Pulmonary artery endothelial cell (primary cell): Measurements from ENCODE around the gene CRIP2. TPM values are rescaled to one million over a fixed set of nuclear protein-coding genes. Genes with fewer than 3 reads are reported as not detected.

Source experiments
- DNase-seq: peaks from one replicate; pipeline ENCODE4 v3.0.0-alpha.2; 2011; ENCODE audit warnings: low read depth, low spot score
- total RNA-seq: library from RNA; depleted of rRNA; stranded (reverse); fragments of >200 nt; gene quantifications from 2 replicates; pipeline ENCODE4 v1.2.3, GENCODE V29; 2014

CRIP2 gene
- total RNA-seq, 1 donor from 2014 or later = 183 TPM

DNA sequence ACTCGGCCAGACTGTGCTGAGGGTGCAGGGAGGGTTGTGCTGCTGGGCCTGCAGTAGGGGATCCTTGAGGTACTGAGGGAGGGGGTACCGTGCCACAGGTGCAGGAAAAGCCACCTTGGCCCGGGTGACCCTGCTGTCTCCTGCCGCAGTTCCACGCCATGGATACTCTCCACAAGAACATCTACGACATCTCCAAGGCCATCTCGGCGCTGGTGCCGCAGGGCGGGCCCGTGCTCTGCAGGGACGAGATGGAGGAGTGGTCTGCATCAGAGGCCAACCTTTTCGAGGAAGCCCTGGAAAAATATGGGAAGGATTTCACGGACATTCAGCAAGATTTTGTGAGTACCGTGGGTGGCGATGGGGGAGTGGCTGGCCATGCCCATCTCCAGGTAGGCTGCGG is 14.0 kb upstream of the CRIP2 start:
- no peak for DNase-seq

GRCh38 chr14:105461903-105462302 is 12.7 kb upstream of the CRIP2 start:
- DNase-seq = no peak

DNA sequence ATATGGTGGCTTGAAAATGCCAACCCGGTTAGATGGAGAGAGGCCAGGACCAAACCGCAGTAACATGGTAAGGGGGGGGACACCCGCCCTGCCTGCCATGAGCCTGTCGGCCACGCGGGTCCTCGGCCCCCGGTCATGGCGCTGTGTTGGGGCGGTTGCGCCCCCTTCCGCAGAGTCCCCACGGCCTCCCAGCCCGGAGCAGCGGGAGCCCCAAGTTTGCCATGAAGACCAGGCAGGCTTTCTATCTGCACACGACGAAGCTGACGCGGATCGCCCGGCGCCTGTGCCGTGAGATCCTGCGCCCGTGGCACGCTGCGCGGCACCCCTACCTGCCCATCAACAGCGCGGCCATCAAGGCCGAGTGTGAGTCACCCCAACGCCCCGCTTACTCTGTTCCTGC is 10.1 kb upstream of the CRIP2 start:
- DNase-seq = no peak

DNA sequence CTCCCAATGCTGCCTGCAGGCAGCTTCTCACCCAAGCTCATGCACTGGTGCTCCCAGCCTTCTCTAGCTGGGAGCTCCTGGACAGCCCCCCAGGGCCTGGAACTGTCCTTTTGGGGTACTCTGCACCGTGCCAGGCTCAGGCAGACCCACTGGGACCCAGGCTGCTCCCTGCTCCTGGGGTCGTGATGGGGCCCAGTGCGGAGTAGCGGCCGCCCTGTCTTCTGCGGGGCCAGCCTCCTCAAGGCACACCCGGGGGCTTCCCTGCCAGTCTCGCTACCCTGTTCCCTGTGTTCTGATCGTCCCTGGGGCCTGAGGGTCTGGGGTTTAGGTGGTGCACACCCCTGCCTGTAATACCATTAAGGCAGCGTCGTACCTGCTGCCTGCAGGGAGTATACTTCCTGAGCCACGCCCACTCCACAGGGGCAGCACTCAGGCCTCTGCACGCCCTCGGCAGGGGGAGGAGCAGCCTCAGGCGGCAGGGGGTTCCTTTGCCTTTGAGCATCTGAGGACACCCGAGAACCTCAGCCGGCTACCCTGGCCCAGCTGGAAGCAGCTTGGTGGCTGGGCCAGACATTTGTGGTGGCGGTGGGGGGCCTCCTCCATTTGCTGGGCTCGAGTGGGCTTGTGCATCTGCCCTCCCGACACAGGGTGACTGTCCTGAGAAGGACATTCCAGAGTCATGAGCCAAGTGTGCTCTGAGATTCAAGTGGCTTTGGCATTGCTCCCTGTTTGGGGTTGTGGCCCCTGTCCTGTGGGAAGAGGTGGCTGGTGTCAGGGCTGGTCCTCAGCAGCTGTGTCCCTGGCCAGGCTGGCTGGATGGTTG is 9.2 kb upstream of the CRIP2 start:
- no peak for DNase-seq

DNA sequence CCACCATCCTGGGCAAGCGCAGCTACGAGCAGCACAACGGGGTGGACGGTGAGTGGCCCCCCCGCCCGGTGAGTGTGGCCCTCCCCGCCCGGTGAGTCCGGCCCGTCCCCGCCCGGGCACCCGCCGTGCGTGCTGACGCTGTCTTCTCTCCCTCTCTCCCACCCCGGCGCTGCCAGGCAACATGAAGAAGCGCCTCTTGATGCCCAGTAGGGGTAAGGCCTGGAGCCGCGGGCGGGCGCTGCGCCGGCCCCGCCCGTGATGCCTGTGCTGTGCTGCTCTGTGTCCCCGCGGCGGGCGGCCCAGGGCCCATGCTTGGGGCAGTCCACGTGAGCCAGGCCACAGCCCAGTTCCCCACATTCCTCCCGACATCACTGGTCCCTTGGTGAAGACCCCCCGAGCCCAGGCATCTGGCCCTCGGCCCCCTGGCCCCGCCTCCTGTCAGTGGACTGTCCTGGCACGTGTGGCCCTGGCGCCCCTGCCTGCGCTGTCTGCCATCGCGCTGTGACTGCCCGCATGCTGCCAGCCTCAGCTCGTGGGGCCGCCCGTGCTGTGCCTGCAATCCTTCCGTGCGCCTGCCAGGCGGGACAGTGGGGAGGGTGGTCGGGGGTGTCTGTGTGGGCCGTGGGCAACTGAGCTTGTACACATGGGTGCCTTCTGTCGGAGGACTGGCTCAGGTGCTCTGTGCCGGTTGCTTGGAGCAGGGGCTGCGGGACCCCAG is 7.9 kb upstream of the CRIP2 start:
- DNase-seq = no peak

DNA sequence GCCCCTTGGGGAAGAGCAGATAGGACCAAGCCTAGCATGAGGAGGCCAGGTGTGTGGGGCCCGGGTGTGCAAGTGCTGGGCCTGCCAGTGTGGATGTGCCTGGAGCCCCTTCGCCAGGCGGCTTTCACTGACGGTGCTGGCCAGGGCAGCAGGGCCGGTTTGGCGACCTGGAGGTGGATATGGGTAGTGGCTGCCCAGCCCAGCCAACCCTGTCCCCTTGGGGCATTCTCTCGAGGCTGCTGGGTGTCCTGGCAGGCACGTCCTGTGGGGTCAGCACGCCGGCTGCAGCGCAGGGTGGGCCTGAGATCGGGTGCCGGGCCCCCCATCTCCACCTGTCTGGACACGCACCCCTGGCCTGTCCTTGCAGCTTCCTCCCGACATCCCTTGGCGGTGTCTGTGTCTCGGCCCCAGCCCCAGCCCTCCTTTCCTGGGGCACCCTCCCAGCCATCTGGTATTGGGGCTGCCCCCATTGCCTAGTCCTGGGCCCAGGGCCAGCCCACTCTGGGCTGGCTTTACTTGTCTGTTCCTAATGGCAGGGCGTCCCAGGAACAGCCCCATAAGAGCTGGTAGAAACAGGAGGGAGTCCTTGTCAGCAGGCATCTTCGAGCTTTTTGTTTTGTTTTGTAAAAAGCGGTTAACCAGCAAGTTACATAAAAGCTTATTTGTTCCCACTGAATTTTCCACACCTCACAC is 7.2 kb upstream of the CRIP2 start:
- DNase-seq = no peak

DNA sequence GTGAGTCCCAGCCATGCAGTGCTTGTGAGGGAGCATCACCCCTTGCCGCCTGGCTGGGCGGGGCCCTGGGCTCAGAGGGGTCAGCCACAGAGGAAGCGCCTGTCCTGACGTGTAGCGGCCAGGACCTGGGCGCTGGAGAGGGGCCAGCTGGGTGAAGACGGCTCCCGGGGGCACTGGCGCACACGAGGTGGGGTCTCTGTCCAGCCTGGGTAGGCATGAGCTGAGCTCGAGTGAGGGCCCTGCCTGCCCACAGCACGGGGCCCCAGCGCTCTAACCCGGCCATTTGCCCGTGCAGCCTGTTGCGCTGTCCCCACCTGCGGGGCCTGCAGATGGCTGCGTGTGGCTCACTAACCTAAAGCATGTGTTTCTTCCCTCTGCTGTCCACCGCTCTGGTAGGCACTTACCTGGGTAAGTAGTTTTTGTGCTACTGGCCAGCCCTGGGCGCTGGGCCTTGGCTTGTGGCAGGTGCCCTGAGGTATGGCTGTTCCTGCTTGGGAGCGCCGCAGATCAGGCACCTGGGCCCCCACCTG is 6.6 kb upstream of the CRIP2 start:
- no peak for DNase-seq

DNA sequence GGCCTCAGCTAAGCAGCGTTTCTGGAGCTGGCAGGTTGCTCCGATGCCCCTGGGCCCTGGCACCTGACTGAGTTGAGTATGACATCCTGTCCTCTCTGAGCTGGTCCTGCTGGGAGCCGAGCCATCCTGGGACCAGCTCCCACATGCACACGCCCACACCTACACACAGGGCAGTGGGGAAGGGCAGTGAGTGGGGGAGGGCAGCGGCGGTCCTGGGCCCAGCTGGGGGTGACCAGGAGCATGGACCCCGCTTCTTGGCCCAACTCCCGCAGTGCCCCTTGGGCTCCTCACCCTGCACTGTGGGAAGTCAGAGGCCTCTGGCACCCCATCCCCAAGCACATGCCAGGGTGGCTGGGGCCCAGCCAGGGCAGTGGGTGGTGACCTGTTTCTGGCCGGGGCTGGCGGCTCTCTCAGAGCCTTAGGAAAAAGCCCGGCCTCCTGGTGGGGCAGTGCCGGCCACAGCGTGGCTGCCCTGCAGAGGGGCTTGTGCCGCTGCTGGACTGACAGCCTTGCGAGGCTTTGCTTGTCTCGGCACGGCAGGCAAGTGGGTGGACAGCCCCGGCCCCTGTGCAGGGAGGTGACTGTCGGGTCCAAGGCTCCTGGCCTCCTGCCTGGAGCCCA is 5.9 kb upstream of the CRIP2 start:
- no peak for DNase-seq

DNA sequence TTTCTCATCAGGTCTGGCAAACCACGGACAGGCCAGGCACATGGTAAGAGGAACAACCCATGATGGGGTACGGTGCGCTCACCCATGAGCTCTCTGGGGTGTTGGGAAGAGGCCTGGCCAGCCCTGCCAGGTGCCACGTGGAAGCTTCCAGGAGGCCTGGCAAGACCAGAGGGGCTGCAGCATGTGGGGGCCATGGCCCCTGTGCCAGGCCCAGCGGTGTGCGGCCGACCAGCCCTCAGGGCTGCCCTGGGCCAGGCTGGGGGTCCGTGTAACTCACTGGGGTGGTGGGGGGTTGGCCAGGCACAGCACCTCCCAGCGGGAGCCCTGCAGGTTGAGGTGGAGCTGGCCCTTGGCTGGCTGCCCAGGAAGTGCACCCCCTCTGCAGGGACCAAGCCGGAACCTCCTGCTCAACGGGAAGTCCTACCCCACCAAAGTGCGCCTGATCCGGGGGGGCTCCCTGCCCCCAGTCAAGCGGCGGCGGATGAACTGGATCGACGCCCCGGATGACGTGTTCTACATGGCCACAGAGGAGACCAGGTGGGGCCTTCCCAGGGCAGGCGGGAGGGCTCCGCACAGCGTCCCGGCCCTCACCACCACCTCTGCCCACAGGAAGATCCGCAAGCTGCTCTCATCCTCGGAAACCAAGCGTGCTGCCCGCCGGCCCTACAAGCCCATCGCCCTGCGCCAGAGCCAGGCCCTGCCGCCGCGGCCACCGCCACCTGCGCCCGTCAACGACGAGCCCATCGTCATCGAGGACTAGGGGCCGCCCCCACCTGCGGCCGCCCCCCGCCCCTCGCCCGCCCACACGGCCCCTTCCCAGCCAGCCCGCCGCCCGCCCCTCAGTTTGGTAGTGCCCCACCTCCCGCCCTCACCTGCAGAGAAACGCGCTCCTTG is 4.9 kb upstream of the CRIP2 start:
- no peak for DNase-seq

DNA sequence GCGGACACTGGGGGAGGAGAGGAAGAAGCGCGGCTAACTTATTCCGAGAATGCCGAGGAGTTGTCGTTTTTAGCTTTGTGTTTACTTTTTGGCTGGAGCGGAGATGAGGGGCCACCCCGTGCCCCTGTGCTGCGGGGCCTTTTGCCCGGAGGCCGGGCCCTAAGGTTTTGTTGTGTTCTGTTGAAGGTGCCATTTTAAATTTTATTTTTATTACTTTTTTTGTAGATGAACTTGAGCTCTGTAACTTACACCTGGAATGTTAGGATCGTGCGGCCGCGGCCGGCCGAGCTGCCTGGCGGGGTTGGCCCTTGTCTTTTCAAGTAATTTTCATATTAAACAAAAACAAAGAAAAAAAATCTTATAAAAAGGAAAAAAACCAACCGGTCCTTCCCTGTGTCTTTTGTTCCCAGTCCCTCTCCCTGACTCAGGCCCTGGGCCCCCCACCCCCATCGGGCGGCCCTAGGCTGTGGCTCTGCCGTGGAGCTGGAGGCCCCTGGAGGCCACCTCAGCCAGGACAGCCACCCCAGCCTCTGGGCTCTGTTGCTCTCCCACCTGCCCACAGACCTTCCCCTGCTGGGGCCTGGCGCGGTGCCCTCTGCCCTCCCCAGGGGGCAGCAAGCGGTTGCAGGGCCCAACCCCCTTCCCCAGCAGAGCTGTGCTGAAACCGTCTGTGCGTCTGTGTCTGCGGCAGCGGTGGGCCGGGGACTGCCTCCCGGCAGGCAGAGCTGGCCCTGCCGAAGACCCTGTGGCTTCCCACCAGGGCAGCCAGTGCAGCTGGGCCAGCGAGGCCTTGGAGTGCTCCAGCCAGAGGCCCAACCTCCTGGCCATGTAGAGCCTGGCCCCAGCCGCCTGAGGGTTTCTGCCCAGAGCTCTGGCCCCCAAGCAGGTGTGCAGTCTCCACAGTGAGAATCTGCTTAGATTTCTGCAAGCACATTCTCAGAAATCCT is 4.0 kb upstream of the CRIP2 start:
- DNase-seq = no peak

DNA sequence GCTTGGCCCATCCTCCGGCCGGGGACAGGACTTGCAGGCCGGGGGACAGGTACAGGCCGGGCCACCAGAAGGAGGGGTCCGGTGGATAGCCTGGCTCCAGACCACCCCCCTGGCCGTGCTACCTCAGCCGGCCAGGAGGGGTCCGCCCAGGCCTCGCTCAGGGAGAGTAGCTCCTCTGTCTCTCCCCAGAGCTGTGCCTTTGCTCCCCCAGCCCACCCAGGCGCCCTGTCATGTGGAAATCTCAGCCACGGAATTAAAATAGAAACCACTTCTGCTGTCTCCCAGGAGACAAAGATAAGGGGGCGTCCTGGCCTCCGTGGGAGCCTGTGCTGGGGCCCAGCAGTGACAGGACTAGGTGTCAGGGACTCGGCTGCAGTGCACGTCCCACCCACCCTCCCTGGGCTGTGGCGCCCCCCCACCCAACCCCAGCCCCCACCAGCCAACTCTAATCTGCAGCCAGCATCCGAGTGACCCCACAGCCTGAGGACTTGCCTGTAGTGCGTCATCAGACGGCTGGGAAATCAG is 3.3 kb upstream of the CRIP2 start:
- no peak for DNase-seq

GRCh38 chr14:105471823-105472485 is 2.7 kb upstream of the CRIP2 start:
- DNase-seq = no peak

DNA sequence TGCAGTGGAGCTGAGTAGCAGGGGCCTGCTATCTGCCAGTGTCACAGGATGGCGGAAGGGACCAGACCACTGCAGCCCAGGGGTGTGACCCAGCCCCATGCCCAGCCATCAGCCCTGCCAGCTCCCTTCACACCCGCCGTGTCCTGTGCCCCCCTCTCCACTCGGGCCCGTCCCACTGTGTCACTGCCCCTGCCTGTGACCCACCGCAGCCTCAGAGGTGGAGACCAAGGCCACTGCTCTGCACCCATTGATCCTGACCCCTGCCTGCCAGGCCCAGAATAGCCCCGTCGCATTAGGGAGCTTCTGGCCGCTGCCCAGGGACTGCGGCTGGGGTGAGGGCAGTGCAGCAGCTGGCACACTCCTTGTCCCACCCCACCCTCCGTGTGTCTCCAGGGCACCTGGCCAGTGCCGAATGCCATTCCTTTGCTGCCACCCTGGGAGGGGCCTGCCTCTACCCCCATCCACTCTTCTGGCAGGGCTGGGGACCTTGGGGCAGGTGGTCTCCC is 2.1 kb upstream of the CRIP2 start:
- DNase-seq = no peak

DNA sequence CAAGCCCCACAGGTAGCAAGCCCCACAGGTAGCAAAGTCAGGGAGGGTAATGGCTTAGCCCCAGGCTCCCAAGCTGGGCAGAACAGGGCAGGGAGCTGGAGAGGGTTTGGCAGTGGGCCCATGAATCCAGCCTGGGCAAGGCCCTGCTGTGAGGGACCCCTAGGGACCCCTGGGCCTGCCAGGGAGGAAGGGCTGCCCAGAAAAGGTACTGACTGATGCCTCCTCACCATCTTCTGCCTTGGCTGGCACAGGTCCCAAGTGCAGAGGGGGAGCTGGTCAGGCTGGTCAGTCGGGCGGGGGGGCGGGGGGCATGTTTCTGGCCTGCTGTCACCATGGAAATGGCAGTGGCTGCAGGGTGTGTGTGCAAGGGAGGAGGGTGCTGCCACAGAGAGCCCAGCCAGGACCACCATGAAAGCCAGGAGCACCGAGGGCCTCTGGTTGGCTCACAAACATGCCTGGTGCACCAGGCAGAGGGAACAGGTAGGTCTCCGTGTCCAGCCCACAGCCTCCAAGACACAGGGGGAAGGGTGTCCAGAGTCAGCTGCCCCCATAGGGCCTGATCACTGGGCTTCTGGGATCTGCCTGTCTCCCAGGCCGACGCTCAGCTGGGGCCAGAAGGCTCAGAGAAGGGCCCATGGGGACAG is 1.5 kb upstream of the CRIP2 start:
- DNase-seq = no peak

DNA sequence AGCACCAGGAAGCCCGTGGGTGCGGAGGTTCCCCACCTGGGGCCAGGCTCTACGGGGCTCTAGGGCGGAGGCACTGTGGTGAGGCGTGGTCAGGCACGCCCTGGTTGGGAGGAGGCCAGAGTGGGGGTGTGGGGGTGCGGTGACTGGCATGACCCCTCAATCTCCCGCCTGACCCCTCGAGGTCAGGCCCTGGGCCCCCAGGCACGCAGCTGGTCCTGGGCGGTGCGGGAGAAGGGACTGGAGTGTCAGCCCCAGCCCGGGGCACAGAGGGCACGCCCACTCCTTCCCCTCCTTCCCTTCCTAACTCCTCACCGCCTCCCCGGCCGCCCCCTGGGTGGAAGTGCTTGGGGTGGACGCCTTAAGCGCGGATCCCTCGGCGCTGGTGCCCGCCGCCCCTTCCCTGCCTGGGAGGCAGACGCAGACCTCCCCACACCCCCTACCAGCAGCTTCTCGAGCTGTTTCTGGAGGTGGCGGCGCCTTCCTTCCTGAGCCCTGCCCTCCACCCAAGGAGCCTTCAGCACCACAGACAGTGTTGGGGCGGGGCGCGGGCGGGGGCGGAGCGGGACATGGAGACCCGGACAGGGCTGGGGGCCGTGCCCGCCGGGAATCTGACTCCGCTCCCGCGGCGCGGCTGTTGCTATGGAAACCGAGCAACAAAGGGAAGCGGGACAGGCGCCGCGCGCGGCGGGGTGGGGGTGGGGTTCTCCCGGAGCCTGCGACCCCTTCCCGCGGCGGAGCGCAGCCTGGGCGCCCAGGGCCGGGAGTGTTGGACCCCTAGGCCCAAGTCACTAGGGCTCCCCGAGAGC is 741 bp upstream of the CRIP2 start:
- DNase-seq = no peak

DNA sequence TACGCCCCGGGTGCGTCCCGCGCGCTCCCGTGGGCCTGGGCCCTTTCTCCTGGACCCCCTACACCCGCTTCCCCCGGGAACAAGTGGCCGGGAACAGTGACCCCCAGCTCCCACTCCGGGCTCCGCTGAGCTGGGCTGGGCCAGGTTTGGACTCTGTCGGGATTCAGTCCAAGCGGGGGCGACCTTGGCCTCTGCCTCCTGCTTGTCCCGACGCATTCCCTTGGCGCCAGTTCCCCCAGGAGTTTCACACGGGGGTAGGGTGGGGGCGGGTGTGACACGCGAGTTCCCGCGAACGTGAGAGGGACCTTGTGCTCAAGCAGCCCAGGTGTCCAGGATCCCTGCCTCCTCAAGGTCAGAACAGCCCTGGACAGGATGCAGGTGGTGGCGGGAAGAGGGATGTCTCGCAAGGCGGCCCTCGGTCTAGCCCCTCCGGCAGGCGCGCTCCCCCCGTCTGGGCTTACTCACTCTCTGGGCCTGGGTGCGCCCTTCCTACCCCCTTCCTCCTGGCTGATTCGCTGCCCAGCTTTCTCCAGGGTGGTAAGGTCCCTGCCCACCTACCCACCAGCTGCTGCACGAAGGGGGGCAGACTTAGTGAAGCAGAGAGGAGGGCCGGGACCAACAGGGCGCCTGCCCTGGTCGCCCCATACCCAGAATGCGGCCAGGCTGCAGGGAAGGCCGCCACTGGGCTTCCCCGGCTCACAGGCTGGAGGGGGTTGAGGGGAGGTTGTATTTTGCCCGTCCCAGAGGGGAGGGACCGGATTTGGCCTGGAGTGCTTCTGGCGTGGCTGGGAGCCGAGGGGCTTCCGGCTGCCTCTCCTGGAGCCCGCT is 862 bp downstream of the CRIP2 start:
- DNase-seq = no peak
